ENCODE measurements around the gene TLE6.
"Not testable (repeated sequence)": the region's sequence is repeated elsewhere in the genome, so short reads cannot be mapped to it uniquely, and the experiment has no call there.

The TLE6 gene

GRCh38 chr19:3036119-3036976 lies 59.0 kb downstream of the TLE6 start:
- TF ChIP-seq, protein P1, sequence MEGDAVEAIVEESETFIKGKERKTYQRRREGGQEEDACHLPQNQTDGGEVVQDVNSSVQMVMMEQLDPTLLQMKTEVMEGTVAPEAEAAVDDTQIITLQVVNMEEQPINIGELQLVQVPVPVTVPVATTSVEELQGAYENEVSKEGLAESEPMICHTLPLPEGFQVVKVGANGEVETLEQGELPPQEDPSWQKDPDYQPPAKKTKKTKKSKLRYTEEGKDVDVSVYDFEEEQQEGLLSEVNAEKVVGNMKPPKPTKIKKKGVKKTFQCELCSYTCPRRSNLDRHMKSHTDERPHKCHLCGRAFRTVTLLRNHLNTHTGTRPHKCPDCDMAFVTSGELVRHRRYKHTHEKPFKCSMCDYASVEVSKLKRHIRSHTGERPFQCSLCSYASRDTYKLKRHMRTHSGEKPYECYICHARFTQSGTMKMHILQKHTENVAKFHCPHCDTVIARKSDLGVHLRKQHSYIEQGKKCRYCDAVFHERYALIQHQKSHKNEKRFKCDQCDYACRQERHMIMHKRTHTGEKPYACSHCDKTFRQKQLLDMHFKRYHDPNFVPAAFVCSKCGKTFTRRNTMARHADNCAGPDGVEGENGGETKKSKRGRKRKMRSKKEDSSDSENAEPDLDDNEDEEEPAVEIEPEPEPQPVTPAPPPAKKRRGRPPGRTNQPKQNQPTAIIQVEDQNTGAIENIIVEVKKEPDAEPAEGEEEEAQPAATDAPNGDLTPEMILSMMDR (IDR thresholded peaks at IDR 0.05; ENCODE audit: insufficient read depth, missing control alignments), result no peak
- DNase-seq (ENCODE audit: insufficient read length, low spot score) (peak; percentile 63), FAIRE-seq (no peak)

GRCh38 chr19:3036977-3037544 lies 59.7 kb downstream of the TLE6 start:
- not testable (repeated sequence) for FAIRE-seq; DNase-seq (ENCODE audit: insufficient read length, low spot score)

- FAIRE-seq (no peak), DNase-seq (ENCODE audit: insufficient read length, low spot score) (no peak)
- TF ChIP-seq, protein P1 (IDR thresholded peaks at IDR 0.05; ENCODE audit: insufficient read depth, missing control alignments), result no peak
Measured at GRCh38 chr19:3038214-3038613, 60.9 kb downstream of the TLE6 start.

GRCh38 chr19:3039125-3039524 lies 61.8 kb downstream of the TLE6 start:
- no peak for DNase-seq (ENCODE audit: insufficient read length, low spot score)
- TF ChIP-seq, protein P1 (IDR thresholded peaks at IDR 0.05; ENCODE audit: insufficient read depth, missing control alignments), result no peak
- no peak for FAIRE-seq

GRCh38 chr19:3039641-3040077 lies 62.3 kb downstream of the TLE6 start:
- no peak for FAIRE-seq
- no peak for DNase-seq (ENCODE audit: insufficient read length, low spot score)
- TF ChIP-seq, protein P1 (IDR thresholded peaks at IDR 0.05; ENCODE audit: insufficient read depth, missing control alignments), result no peak

DNA sequence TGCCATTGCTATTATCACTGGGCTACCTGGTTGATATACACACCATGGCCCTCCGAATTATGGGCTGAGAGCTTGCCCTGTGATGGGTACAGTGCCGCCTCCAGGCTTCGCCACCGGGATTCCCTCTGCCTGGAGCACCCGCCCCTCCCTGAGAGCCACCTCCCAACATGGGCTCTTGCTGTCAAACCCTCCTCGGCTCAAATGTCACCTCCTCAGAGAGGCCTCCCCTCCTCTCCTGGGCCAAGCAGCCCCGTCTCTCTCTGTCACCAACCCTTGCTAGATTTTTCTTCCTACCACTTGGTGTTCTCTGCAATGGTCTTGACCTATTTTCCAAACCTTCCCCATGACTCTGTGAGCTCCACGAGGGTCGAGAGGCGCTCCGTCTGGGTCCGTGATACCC lies 64.0 kb downstream of the TLE6 start:
- FAIRE-seq (no peak), DNase-seq (ENCODE audit: insufficient read length, low spot score) (no peak)
- TF ChIP-seq, protein P1 (IDR thresholded peaks at IDR 0.05; ENCODE audit: insufficient read depth, missing control alignments), result no peak

DNA sequence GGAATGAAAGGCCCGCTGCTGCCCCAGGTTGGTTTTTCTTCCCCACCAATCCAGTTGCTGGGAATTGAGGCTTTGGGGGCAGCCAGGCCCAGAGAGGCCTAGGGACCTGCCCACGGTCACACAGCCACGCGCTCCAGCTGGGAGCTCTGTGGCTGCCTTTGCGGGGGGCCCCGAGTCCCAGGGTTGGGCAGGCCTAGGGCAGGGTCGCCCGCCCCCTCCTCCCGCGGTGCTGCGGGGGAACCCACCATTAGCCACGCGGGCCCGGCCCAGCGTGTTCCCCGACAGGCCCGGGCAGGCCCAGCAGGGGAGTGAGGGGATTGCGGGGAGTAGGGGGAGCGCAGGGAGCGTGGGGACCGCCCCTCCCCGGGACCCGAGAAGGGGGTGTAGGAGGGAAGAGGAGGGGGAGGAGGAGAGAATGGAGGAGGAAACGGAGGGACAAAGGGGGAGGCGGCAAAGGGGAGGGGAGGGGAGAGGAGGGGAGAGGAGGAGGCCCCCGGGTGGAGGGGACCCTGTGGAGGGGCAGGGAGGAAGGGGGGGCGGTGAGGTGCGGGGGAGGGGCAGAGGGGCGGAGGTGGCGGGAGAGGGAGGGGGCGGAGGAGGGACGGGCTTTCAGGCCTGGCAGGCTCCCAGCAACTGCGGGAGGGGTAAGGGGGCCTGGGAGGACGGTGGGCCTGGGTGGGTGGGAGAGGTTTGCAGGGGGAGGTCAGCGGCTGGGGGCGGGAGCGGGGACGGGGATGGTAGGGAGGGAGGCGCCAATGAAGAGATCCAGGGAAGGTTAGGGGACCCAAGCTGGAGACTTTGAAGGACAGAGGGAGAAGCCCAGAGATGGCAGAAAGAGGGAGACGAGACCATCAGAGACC lies 64.6 kb downstream of the TLE6 start:
- FAIRE-seq, result no peak
- DNase-seq (ENCODE audit: insufficient read length, low spot score), result no peak
- TF ChIP-seq, protein P1 (IDR thresholded peaks at IDR 0.05; ENCODE audit: insufficient read depth, missing control alignments), result no peak
